ENCODE measurements around the gene CLSTN1.

The CLSTN1 gene

GRCh38 chr1:9863371-9863770, 39.6 kb upstream of the CLSTN1 start:
- no peak for DNase-seq
- Mint-ChIP-seq H3K4me3 (no peak overlapping the region), H3K4me1 (peaks cover 21% of the 10 kb centered on the region), H3K27me3 (ENCODE audit: low read depth, poor library complexity) (peaks cover 4% of the 10 kb centered on the region), H3K27ac (no peak overlapping the region), H3K36me3 (ENCODE audit: low read depth) (peaks cover 9% of the 10 kb centered on the region), H3K9me3 (no peaks in the 10 kb centered on the region)
- no peak for TF ChIP-seq CTCF (IDR thresholded peaks at IDR 0.05)

GRCh38 chr1:9861360-9861759, 37.6 kb upstream of the CLSTN1 start:
- DNase-seq = no peak
- Mint-ChIP-seq H3K27me3 (ENCODE audit: low read depth, poor library complexity) (no peaks in the 10 kb centered on the region), H3K4me3 (no peak overlapping the region), H3K9me3 (no peaks in the 10 kb centered on the region), H3K27ac (no peak overlapping the region), H3K36me3 (ENCODE audit: low read depth) (peaks cover 19% of the 10 kb centered on the region), H3K4me1 (peaks cover 21% of the 10 kb centered on the region)
- TF ChIP-seq CTCF (IDR thresholded peaks at IDR 0.05) = no peak

- no peak for DNase-seq
- H3K36me3 Mint-ChIP-seq (ENCODE audit: low read depth) = peaks cover 19% of the 10 kb centered on the region
- no peak overlapping the region for H3K4me3 Mint-ChIP-seq
- H3K4me1 Mint-ChIP-seq = peaks cover 21% of the 10 kb centered on the region
- H3K27me3 Mint-ChIP-seq (ENCODE audit: low read depth, poor library complexity) = no peaks in the 10 kb centered on the region
- no peaks in the 10 kb centered on the region for H3K9me3 Mint-ChIP-seq
- TF ChIP-seq CTCF (IDR thresholded peaks at IDR 0.05) = no peak
- H3K27ac Mint-ChIP-seq = no peak overlapping the region
These were observed 37.1 kb upstream of the CLSTN1 start for GRCh38 chr1:9860887-9861286.

GRCh38 chr1:9859281-9860014, 35.7 kb upstream of the CLSTN1 start:
- peaks cover 32% of the 10 kb centered on the region for H3K36me3 Mint-ChIP-seq (ENCODE audit: low read depth)
- peak overlapping the region; percentile 36 for H3K27ac Mint-ChIP-seq
- no peak for TF ChIP-seq CTCF (IDR thresholded peaks at IDR 0.05)
- H3K9me3 Mint-ChIP-seq = peaks cover 4% of the 10 kb centered on the region
- no peaks in the 10 kb centered on the region for H3K27me3 Mint-ChIP-seq (ENCODE audit: low read depth, poor library complexity)
- H3K4me1 Mint-ChIP-seq = peaks cover 21% of the 10 kb centered on the region
- DNase-seq = no peak
- H3K4me3 Mint-ChIP-seq = no peak overlapping the region

- Mint-ChIP-seq H3K4me1 (peaks cover 15% of the 10 kb centered on the region), H3K27ac (no peak overlapping the region)
- no peak for TF ChIP-seq CTCF (IDR thresholded peaks at IDR 0.05)
These were observed 34.7 kb upstream of the CLSTN1 start for GRCh38 chr1:9858293-9859035.

More at GRCh38 chr1:9858293-9859035, 34.7 kb upstream of the CLSTN1 start:
- Mint-ChIP-seq H3K9me3 (peaks cover 14% of the 10 kb centered on the region), H3K36me3 (ENCODE audit: low read depth) (peaks cover 38% of the 10 kb centered on the region), H3K27me3 (ENCODE audit: low read depth, poor library complexity) (no peaks in the 10 kb centered on the region), H3K4me3 (no peak overlapping the region)
- no peak for DNase-seq

All from nephron progenitor cell (in vitro differentiated cells).